Hepatocyte (in vitro differentiated cells): ENCODE measurements around the gene IKZF1. TPM values are rescaled to one million over a fixed set of nuclear protein-coding genes. Genes with fewer than 3 reads are reported as not detected.

Source experiments
- DNase-seq: peaks from one replicate; pipeline ENCODE4 v3.0.0-alpha.2; 2016; ENCODE audit warnings: low spot score
- H2AFZ ChIP-seq: fragments of 200-600 bp; sonication (generic); 2 replicates; pipeline ENCODE4 v1.6.0; 2016; ENCODE audit warnings: antibody characterized with exemption, mild to moderate bottlenecking
- H3K27ac ChIP-seq: fragments of 200-600 bp; sonication (generic); 2 replicates; pipeline ENCODE4 v1.5.1; 2016; ENCODE audit warnings: mild to moderate bottlenecking
- H3K27me3 ChIP-seq: fragments of 200-600 bp; sonication (generic); 2 replicates; pipeline ENCODE4 v1.6.1; 2016
- H3K36me3 ChIP-seq: fragments of 200-600 bp; sonication (generic); replicated peaks from 2 replicates; pipeline ENCODE4 v1.5.1; 2016; ENCODE audit warnings: low read depth; ENCODE audit not compliant: insufficient read depth
- H3K4me1 ChIP-seq: fragments of 200-600 bp; sonication (generic); 2 replicates; pipeline ENCODE4 v1.5.1; 2016; ENCODE audit warnings: mild to moderate bottlenecking, moderate library complexity; ENCODE audit not compliant: insufficient read depth
- H3K4me2 ChIP-seq: fragments of 200-600 bp; sonication (generic); 2 replicates; pipeline ENCODE4 v1.6.0; 2016
- H3K4me3 ChIP-seq: fragments of 200-600 bp; sonication (generic); 2 replicates; pipeline ENCODE4 v1.5.1; 2016; ENCODE audit warnings: mild to moderate bottlenecking
- H3K79me2 ChIP-seq: fragments of 200-600 bp; sonication (generic); 2 replicates; pipeline ENCODE4 v1.6.0; 2017; ENCODE audit warnings: mild to moderate bottlenecking
- H3K9me2 ChIP-seq: fragments of 200-600 bp; sonication (generic); replicated peaks from 2 replicates; pipeline ENCODE4 v1.6.0; 2017; ENCODE audit warnings: mild to moderate bottlenecking; ENCODE audit not compliant: insufficient read depth
- H3K9me3 ChIP-seq: fragments of 200-600 bp; sonication (generic); 2 replicates; pipeline ENCODE4 v1.5.1; 2016; ENCODE audit warnings: low read depth, mild to moderate bottlenecking
- H4K20me1 ChIP-seq: fragments of 200-600 bp; sonication (generic); 2 replicates; pipeline ENCODE4 v1.6.0; 2016; ENCODE audit warnings: mild to moderate bottlenecking; ENCODE audit not compliant: insufficient read depth, poor library complexity, severe bottlenecking
- EZH2 ChIP-seq: fragments of 200-600 bp; sonication (generic); IDR thresholded peaks from 2 replicates; pipeline ENCODE4 v1.6.1; 2016; ENCODE audit warnings: antibody characterized with exemption, mild to moderate bottlenecking, borderline replicate concordance
- EZH2phosphoT487 ChIP-seq: fragments of 200-600 bp; sonication (generic); IDR thresholded peaks from one replicate; pipeline ENCODE4 v1.6.1; 2018; ENCODE audit warnings: antibody characterized with exemption, mild to moderate bottlenecking, low read depth, moderate library complexity; ENCODE audit not compliant: unreplicated experiment, severe bottlenecking
- WGBS: methylation state at CpG from one replicate; pipeline ENCODE4 v1.1.6; 2016; ENCODE audit warnings: low lambda C conversion rate; ENCODE audit errors: missing lambda C conversion rate; 5-methylcytosine and 5-hydroxymethylcytosine counted together
- polyA plus RNA-seq: library from polyadenylated mRNA; unstranded; fragments of >200 nt; fragmentation: Nextera tagmentation; extraction: Ambion mirVana; gene quantifications from 2 replicates; pipeline ENCODE4 v1.2.1, GENCODE V29; 2016
- total RNA-seq: library from RNA; depleted of rRNA; stranded (reverse); fragments of >200 nt; gene quantifications from 2 replicates; pipeline ENCODE4 v1.2.3, GENCODE V29; 2014
- TF ChIP-seq, protein P1 (sequence below): fragments of 200-600 bp; sonication (generic); IDR thresholded peaks from 2 replicates; pipeline ENCODE4 v1.5.1; 2016; ENCODE audit warnings: antibody characterized with exemption, mild to moderate bottlenecking; ENCODE audit not compliant: poor library complexity

The IKZF1 gene
- total and polyA plus RNA-seq, 2 experiments from 2014 or later, result 0.16 to 0.47 TPM

DNA sequence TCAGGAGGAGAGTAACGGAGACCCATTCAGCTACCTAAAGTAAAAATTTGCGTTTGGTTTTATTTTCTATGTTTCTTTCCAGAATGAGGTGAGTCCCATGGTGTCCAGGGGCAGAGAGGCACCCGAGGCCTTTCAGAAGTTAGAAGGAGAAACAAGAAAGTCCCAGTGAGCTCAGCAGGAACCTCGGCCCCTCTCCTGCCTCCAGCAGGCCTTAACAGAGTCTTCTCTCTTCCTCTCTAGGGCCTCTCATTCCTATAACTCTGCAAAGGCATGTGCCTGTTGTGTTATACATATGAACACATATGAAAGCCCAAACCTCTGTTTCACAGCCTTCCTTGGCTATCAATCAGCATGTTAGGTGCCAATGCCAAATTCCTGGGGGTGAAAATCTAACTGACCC is 20.8 kb upstream of the IKZF1 start:
- Histone ChIP-seq H3K79me2 (no peaks in the 10 kb centered on the region), H3K9me3 (no peaks in the 10 kb centered on the region), H3K27me3 (no peaks in the 10 kb centered on the region), H4K20me1 (no peaks in the 10 kb centered on the region), H3K4me2 (no peak overlapping the region), H3K36me3 (no peaks in the 10 kb centered on the region), H3K9me2 (no peaks in the 10 kb centered on the region), H3K27ac (no peak overlapping the region), H3K4me1 (no peaks in the 10 kb centered on the region), H3K4me3 (no peak overlapping the region), H2AFZ (no peak overlapping the region)
- no peak for TF ChIP-seq EZH2
- TF ChIP-seq EZH2phosphoT487, result no peak
- TF ChIP-seq, protein P1, sequence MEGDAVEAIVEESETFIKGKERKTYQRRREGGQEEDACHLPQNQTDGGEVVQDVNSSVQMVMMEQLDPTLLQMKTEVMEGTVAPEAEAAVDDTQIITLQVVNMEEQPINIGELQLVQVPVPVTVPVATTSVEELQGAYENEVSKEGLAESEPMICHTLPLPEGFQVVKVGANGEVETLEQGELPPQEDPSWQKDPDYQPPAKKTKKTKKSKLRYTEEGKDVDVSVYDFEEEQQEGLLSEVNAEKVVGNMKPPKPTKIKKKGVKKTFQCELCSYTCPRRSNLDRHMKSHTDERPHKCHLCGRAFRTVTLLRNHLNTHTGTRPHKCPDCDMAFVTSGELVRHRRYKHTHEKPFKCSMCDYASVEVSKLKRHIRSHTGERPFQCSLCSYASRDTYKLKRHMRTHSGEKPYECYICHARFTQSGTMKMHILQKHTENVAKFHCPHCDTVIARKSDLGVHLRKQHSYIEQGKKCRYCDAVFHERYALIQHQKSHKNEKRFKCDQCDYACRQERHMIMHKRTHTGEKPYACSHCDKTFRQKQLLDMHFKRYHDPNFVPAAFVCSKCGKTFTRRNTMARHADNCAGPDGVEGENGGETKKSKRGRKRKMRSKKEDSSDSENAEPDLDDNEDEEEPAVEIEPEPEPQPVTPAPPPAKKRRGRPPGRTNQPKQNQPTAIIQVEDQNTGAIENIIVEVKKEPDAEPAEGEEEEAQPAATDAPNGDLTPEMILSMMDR, result no peak
- 92% methylated on average over 4 of the region's 4 CpGs for WGBS
- no peak for DNase-seq

DNA sequence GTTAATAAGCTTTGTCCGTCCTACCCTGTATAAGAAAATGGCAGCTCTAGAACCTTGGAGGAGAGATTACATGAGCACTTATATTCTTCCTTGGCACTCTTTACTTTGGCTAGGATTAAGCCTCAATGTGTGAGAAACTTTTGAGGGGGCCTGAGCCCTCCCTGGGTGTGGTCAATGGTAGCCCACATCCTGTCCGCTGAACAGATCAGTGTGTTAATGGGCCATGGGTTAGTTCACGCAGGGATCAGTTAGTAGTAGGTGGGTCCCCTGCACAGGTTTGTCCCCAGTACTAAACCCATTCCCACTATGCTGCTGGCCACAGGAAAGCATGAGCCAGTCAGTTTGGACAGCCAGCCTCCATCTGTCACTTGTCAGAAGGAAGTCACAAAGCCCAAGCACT is 20.2 kb upstream of the IKZF1 start:
- Histone ChIP-seq H3K27me3 (no peaks in the 10 kb centered on the region), H3K27ac (no peak overlapping the region), H3K4me3 (no peak overlapping the region), H3K9me2 (no peaks in the 10 kb centered on the region), H3K36me3 (no peaks in the 10 kb centered on the region), H3K9me3 (no peaks in the 10 kb centered on the region), H3K79me2 (no peaks in the 10 kb centered on the region), H3K4me1 (no peaks in the 10 kb centered on the region), H4K20me1 (no peaks in the 10 kb centered on the region), H2AFZ (no peak overlapping the region), H3K4me2 (no peak overlapping the region)
- WGBS, result 96% methylated on average over 3 of the region's 3 CpGs
- no peak for TF ChIP-seq EZH2
- TF ChIP-seq, protein P1, result no peak
- no peak for DNase-seq

DNA sequence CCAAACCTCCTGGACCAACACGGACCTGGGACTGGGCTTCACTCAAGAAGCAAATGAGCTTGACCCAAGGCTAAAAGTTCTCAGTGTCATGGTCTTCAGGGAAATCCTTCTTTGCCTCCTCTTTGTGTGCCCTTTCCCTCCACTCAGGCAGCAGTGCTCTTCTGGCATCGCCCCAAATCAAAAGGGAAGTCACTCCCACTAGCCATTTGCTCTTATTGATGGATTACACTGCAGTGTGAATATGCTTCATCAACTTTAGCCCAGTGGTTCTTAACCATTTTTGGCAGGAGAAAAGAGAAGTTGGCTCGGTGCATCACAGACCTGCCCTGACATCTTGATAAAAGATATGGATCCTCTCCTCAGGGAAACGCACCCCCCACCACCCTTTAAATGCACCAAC is 19.2 kb upstream of the IKZF1 start:
- no peak overlapping the region for H2AFZ ChIP-seq
- H3K4me1 ChIP-seq, result no peaks in the 10 kb centered on the region
- no peaks in the 10 kb centered on the region for H3K79me2 ChIP-seq
- no peaks in the 10 kb centered on the region for H3K9me2 ChIP-seq
- TF ChIP-seq, protein P1, result no peak
- TF ChIP-seq EZH2phosphoT487 (no peak), EZH2 (no peak)
- no peak overlapping the region for H3K4me2 ChIP-seq
- no peaks in the 10 kb centered on the region for H3K9me3 ChIP-seq
- H3K27ac ChIP-seq, result no peak overlapping the region
- H3K4me3 ChIP-seq, result no peak overlapping the region
- no peaks in the 10 kb centered on the region for H4K20me1 ChIP-seq
- H3K36me3 ChIP-seq, result no peaks in the 10 kb centered on the region
- WGBS, result 71% methylated on average over 4 of the region's 4 CpGs
- no peak for DNase-seq
- no peaks in the 10 kb centered on the region for H3K27me3 ChIP-seq

DNA sequence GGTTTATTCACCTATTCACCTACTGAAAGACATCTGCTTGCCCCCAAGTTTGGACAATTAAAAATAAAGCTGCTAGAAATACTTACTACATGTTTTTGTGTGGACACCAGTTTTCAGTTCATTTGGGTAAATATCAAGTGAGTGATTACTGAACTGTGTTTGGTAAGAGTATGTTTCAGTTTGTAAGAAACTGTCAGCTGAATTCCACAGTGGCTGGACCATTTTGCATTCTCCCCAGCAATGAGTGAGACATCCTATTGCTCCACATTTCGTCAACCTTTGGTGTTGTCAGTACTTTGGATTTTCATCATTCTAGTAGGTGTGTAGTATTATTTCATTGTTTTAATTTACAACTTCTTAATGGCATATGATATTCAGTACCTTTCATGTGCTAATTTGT is 17.4 kb upstream of the IKZF1 start:
- Histone ChIP-seq H3K4me3 (no peak overlapping the region), H4K20me1 (no peaks in the 10 kb centered on the region), H3K27ac (no peak overlapping the region), H3K4me2 (no peak overlapping the region), H3K9me3 (no peaks in the 10 kb centered on the region), H3K27me3 (no peaks in the 10 kb centered on the region), H3K36me3 (no peaks in the 10 kb centered on the region), H3K9me2 (no peaks in the 10 kb centered on the region), H2AFZ (no peak overlapping the region), H3K79me2 (no peaks in the 10 kb centered on the region), H3K4me1 (no peaks in the 10 kb centered on the region)
- 94% methylated on average over 1 of the region's 1 CpG for WGBS
- no peak for DNase-seq
- TF ChIP-seq EZH2phosphoT487, result no peak
